Psoas muscle (tissue), 8 donors: ENCODE data around the gene RPL5. TPM values are rescaled to one million over a fixed set of nuclear protein-coding genes. Genes with fewer than 3 reads are reported as not detected.

Source experiments
- ATAC-seq, 4 donors: fragments of 200-7000 bp; cut with Tn5 transposase; one replicate each; pipeline ENCODE4 v1.9.1; 2020; ENCODE audit warnings: moderate library complexity in 3 of 4, mild to moderate bottlenecking in 2 of 4
- DNase-seq, 2 donors: peaks; one replicate each; pipeline ENCODE4 v3.0.0-alpha.2; 2020
- H3K27ac ChIP-seq: fragments of 200-600 bp; one replicate; pipeline ENCODE4 v1.8.0; 2022
- H3K27me3 ChIP-seq, 3 donors: fragments of 200-600 bp in 1 of 3; one replicate each; pipeline versions ENCODE4 v1.6.1 to v1.8.0; 2013 to 2022; ENCODE audit warnings: low read length in 2 of 3, mild to moderate bottlenecking in 2 of 3, moderate library complexity in 1 of 3; ENCODE audit not compliant: insufficient read depth in 3 of 3
- H3K36me3 ChIP-seq, 2 donors: fragments of 200-600 bp in 1 of 2; one replicate each; pipeline versions ENCODE4 v1.6.1 to v1.8.0; 2013 to 2022; ENCODE audit warnings: low read depth in 1 of 2, mild to moderate bottlenecking in 1 of 2, moderate library complexity in 1 of 2; ENCODE audit not compliant: insufficient read depth in 1 of 2
- H3K4me1 ChIP-seq: fragments of 200-600 bp; one replicate; pipeline ENCODE4 v1.8.0; 2022
- H3K4me3 ChIP-seq: fragments of 200-600 bp; one replicate; pipeline ENCODE4 v1.8.0; 2022; ENCODE audit warnings: mild to moderate bottlenecking
- H3K9me3 ChIP-seq: fragments of 200-600 bp; one replicate; pipeline ENCODE4 v1.8.0; 2022
- CTCF ChIP-seq: fragments of 200-600 bp; IDR thresholded peaks from one replicate; pipeline ENCODE4 v1.8.0; 2022; ENCODE audit warnings: antibody characterized with exemption
- WGBS, 3 donors: extraction: QIAGEN DNeasy Blood & Tissue Kit; methylation state at CpG; one replicate each; pipeline versions ENCODE4 v1.1.6 to v1.1.7; 2013; 5-methylcytosine and 5-hydroxymethylcytosine counted together
- intact Hi-C, 2 donors: fragments of 100-400 bp; cut with DNase I; formaldehyde crosslinking; loops; one replicate each; pipeline versions ENCODE4 v1.11.0 to v1.14.2; 2022
- polyA plus RNA-seq, 3 donors: library from polyadenylated mRNA; stranded (reverse); fragments of 200-250 nt; gene quantifications; one replicate each; pipeline ENCODE4 v1.2.3, GENCODE V29; 2013
- total RNA-seq, 4 donors: library from RNA; stranded (reverse); fragmentation: NEBNext Ultra II Directional in 2 of 4; extraction: Animal tissue kit (Norgen Biotek cat#: 25700) in 2 of 4; gene quantifications; one replicate each; pipeline versions ENCODE4 v1.2.1 to v1.2.4, GENCODE V29; 2021 to 2023
- donor health status: healthy with polysubstance abuse.
- donor health status: DM: no; HTN: no; CAD: no; lungs with moderate emphysema.
- donor health status: Bipolar disorder and iron deficiency.
- donor health status: healthy.
- donor health status: DM: yes; HTN: yes; CAD: no.
- donor health status: DM: no; HTN: no; CAD: no.
- donor health status: DM: no; HTN: no; CAD: no.
- donor health status: DM: yes; HTN: yes; CAD: no.

The RPL5 gene
- total and polyA plus RNA-seq, 7 donors: 353 to 1,760 (median 601) TPM

GRCh38 chr1:92886886-92887419 lies 55.1 kb downstream of the RPL5 start:
- H3K27me3 ChIP-seq: no peaks in the 10 kb centered on the region
- no peak for TF ChIP-seq CTCF
- H3K4me3 ChIP-seq: no peak overlapping the region
- no peak for DNase-seq
- ATAC-seq: no peak
- 93 to 96% (median 94%) methylated on average over 2 of the region's 2 CpGs for WGBS, 3 donors
- no peak overlapping the region for H3K27ac ChIP-seq
- no peaks in the 10 kb centered on the region for H3K4me1 ChIP-seq
- H3K9me3 ChIP-seq: peaks cover 9% of the 10 kb centered on the region
- H3K36me3 ChIP-seq: no peaks in the 10 kb centered on the region
- intact Hi-C loops: no loop called here

GRCh38 chr1:92887465-92887864 lies 55.6 kb downstream of the RPL5 start:
- H3K27ac ChIP-seq: no peak overlapping the region
- peaks cover 9% of the 10 kb centered on the region for H3K9me3 ChIP-seq
- H3K27me3 ChIP-seq: no peaks in the 10 kb centered on the region
- ATAC-seq (no peak), DNase-seq (no peak)
- no peak for TF ChIP-seq CTCF
- intact Hi-C loops: no loop called here
- no peaks in the 10 kb centered on the region for H3K36me3 ChIP-seq
- H3K4me1 ChIP-seq: no peaks in the 10 kb centered on the region
- WGBS, 3 donors: 95 to 98% (median 96%) methylated on average over 2 of the region's 2 CpGs
- H3K4me3 ChIP-seq: no peak overlapping the region

Other genes starting within 250 kb of the RPL5 start
- gene EVI5, start 46.9 kb upstream of the RPL5 start, total RNA-seq: 10 to 100 TPM in 3 of 4 donors, 1 to 10 TPM in 1; 6.3 to 15.9 (median 12.5) TPM
- 1 to 10 TPM; 2.3 to 5.0 (median 3.9) TPM for gene EVI5, start 46.9 kb upstream of the RPL5 start, polyA plus RNA-seq
- gene DIPK1A, start 129.4 kb downstream of the RPL5 start, total RNA-seq: 1 to 10 TPM; 3.4 to 7.8 (median 6.4) TPM
- gene DIPK1A, start 129.4 kb downstream of the RPL5 start, polyA plus RNA-seq: 1 to 10 TPM; 2.2 to 7.9 (median 3.5) TPM
- 10 to 100 TPM in 1 of 4 donors, 1 to 10 TPM in 3; 6.6 to 10.6 (median 8.3) TPM for gene MTF2, start 247.2 kb downstream of the RPL5 start, total RNA-seq
- gene MTF2, start 247.2 kb downstream of the RPL5 start, polyA plus RNA-seq: 1 to 10 TPM; 4.1 to 7.6 (median 5.0) TPM